ENCODE results near the gene HOMEZ.
A peak's percentile ranks its signal among the peaks of the same experiment; 100 is the strongest.

The HOMEZ gene

GRCh38 chr14:23307687-23308644 lies 22.0 kb upstream of the HOMEZ start:
- no peak for DNase-seq

DNA sequence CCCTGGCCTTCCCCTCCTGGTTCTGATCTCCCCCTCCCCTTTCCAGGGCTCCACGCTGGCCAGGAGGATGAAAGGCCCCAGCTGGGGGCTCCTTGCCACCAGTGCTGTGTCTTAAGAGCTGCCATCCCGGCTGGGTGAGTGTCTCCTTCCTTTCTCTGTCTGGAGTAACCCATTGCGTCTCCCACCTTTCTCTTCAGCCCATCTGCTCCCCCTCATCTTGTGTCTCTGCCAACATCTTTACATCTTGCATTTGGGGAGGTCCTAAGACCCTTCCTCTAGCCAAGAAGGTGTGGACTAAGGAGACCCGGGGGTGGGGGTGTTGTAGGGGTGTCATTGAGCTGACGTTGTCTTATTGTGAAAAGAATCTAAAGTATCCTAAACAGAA lies 21.2 kb upstream of the HOMEZ start:
- DNase-seq, result no peak

DNA sequence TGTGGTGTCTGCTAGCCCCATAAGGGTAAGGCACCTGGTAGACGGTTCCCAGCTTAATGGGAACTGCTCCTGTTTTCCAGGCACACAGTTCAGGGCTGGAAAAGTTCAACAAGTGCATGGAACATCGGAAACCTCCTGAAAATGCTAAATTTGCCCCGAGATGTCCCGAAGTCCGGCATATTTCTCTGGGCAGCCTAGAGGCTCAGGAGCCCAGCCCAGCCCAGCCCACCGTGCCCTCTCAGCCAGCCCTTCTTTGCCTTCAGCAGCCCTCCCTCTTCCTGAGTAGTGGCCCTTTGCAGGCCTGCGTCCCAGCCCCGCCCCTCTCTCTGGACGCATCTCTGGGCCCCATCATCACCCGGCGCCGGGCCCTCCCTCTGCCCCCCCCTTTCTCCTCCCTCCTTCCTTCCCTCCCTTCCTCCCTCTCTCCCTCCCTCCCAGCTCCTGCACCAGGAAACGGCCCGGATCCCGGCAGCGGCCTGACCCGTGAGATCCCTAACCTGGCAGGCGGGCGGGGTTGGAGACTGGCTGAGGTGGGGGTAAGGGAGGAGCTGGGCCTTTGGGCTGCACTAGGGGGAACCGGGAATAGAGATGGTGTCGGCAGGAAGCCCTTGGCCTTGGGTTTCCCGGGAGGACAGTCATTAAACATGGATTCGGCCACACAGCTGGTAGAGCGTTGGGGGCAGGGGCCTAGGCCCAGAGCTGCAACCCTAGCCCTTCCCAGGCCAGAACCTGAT lies 20.6 kb upstream of the HOMEZ start, which contains the start of gene BCL2L2:
TSS of gene BCL2L2 (plus strand) at position 422 of the 734 bp plus-strand sequence. CDS start 935 bp downstream, outside the sequence.
- DNase-seq, result peak; percentile 96

DNA sequence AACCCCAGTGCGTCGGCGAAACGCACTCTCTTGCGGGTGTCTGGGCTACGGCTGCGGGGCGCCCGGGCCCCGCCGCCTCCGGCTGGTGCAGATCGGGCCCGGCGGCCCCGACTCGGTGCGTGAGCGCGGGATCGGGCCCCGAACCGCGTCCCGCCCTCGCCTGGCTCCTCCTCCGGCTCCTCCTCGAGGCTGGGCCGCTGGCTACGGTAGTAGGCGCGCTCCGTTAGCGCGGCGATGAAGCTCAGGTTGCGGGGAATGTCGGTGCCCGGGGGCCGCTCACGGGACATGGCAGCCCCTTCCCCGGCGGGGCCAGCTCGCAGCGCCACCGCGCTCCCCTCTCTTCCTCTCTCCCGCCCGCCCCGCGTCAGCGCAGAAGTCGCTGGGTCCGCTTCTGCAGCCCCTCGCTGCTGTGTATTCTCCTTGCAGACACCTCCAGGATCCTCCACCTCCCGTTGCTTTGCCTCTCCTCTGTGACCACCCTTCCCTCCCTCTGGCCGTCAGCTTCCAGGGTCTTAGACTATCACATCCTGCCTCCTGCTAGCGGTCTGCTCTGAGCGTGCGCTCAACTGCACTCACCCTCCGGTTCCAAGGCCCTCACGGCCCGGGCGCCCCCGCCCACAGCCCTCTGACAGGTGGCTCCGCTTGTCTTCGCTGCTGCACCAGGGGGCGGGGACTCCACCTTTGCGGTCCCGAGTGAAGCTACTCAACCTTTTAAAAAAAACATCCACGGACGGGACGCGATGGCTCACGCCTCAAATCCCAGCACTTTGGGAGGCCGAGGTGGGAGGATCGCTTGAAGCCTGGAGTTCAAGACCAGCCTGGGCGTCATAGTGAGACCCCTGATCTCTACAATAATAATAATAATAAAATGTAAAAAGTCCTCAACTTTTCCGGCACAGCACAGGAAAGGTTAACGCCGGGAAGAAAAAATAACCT lies 16.6 kb upstream of the HOMEZ start, which contains the start of gene PPP1R3E:
TSS of gene PPP1R3E (minus strand) at position 570 of the 936 bp plus-strand sequence. CDS start at position 287, 283 bp downstream.
- peak; percentile 77 for DNase-seq

DNA sequence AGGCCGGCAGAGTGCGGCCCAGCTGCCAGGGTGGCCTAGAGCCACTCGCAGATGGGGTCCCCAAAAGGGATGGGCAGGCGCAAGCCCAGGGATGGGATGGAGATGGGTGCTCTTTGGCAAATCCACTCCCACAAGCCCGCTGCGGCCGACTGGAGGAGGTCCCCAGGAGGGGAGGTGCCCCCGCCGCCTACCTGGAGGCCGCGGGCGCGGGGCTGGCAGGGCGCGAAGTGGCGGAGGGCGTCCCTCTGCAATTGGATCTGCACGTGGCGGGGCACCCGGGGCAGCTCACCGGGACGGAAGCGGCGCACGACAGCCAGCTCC lies 16.0 kb upstream of the HOMEZ start:
- no peak for DNase-seq

DNA sequence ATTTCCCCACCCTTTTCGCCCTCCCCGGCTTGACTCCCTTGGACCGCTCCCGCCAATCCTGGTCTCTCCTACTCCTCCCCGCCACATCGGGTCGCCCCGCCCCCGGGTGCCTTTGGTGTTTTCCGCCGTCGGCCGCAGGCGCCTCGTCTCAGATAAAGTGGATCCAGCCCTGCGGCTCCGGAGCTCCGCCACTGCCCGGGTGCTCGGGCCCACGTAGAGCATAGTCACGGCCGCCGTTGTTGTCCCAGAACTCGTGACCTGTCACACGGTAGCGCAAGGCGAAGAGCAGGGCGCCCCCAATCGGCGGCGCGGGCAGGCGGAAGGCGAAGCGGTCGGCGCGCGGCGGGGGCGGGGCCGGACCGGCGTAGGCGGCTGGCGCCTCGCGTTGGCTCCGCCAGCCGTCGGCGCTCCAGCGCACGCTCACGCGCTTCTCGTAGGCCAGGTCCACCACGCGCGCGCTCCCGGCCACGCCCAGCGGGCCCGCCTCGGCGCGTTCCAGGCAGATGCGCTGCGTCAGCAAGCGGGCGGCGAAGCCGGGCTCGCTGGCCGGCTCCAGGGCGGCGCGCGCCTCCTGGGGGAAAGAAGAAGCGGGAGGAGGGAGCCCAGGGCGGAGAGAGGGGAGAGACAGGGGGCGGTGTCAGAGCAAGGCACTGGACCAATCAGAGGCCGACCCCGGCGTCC lies 15.5 kb upstream of the HOMEZ start:
- peak; percentile 99 for DNase-seq

DNA sequence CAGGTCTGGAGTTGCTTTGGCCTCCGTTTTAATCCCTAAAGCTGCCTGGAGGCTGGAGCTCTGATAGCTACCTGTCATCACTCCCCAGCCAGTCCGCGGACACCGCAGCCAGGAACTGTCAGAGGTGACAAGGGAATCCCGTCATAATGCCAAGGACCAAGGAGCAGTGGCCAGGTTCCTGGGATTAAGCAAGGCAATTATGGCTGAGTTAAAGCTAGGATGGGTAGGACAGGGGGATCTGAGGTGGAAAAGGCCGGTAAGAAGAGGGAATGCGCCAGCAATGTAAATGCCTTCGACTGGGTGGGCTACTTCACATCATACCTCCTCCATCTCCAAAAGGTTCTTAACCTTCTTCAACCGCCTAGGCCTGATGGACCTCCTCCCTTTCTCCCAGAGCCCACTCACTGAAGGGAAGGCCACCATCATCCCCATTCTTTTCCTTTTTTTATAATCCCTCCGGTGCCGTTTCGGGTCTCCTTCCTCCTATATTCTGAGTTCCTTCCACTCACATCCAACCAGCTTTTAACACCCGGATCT lies 14.8 kb upstream of the HOMEZ start:
- no peak for DNase-seq

- no peak for DNase-seq
These were observed 14.2 kb upstream of the HOMEZ start for GRCh38 chr14:23299986-23300686.

GRCh38 chr14:23299211-23299957 lies 13.5 kb upstream of the HOMEZ start:
- no peak for DNase-seq

GRCh38 chr14:23297611-23298277 lies 11.8 kb upstream of the HOMEZ start:
- DNase-seq, result no peak

DNA sequence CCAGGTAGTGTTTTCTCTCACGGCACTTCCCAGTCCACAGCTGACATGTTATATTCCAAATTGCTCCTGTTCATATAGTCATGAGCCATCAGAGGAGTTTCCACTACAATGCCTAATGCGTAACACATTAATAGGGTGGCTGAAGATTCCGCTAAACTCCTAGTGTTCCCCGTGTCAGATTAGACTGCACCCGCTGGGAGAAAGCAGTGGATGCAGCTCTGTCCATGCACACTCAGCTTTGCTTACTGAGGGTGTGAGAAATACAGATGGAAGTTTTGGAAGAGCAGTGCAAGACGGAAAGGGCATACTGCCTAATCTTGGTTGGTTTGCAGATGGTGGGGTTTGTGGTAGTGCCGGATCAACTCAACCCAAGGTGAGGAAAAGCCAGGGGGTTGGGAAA lies 11.2 kb upstream of the HOMEZ start:
- no peak for DNase-seq

GRCh38 chr14:23296012-23296777 lies 10.3 kb upstream of the HOMEZ start:
- DNase-seq, result no peak

GRCh38 chr14:23294734-23295561 lies 9.0 kb upstream of the HOMEZ start:
- DNase-seq, result peak; percentile 59

GRCh38 chr14:23286902-23287479 lies 1.1 kb upstream of the HOMEZ start:
- DNase-seq, result no peak

GRCh38 chr14:23285530-23286019 lies 357 bp downstream of the HOMEZ start:
- DNase-seq, result no peak

- no peak for DNase-seq
These were observed 1.0 kb downstream of the HOMEZ start for GRCh38 chr14:23284654-23285529.
